Femur (tissue), 1 donor: Measurements from ENCODE around the gene RNLS.
A peak's percentile ranks its signal among the peaks of the same experiment; 100 is the strongest.

Experiments
- DNase-seq: peaks from one replicate; pipeline ENCODE4 v3.0.0-alpha.2; 2017

RNLS gene

DNA sequence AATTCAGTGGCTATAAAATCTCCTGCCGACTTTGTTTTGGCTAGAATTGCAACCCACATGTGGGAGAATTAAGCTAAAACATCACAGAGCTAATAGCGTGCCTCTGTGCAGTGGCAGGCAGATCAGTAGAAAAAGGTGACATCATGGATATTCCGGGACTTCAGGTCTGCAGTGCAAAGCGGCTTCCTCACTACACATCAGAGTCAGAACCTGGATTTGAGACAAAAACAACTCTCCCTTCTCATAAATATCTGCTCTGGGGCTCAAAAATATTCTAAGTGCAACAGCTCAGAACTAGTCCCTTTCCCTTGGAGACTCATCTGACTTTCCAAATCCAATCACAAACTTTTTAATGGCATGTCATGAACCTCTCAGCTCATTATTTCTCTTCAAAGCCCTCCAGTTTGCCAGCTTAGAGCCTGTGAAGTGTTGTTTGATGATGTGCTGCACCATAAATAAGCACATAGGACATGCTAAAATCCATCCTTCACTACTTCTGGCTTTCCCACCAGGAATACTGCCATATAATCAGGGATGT lies 337.1 kb downstream of the RNLS start:
- DNase-seq = peak; percentile 48

DNA sequence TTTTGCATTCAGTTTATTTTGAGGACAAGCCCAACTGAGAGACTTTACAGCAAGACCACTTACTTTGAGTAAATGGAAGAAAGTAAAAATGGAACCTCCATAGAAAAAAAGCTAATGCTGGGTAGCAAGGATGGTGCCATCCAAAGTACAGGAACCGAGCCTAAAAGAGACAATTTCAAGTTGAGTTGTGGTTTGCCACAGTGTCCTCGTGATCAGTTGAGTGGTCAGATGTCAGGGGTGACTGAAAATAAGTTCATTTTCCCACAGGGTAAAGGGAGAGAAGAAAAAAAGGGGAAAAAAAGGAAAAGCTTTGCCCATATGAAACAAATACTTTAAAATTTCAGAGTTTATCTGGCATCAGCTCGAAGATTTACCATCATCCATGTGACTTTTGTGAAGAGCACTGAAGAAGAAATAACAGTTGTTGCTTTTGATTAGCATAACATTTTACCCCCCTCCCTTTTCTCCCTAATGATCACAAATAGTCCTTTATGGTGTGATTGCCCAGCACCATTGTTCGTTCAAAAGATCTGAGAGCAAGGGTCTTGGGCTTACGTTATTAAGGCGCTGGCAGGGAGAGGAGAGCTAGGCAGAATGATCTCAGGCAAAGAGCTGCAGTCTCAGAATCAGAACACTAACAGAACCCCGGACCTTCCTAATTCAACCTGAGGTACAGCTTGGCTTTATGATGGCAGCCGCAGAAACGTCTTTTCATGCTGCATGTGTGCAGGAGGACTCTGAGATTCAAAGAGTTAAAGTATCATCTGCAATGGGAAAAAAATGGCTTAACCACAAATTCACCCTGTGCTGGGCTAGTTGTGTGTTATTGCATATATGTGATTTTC lies 338.1 kb downstream of the RNLS start:
- DNase-seq = no peak

DNA sequence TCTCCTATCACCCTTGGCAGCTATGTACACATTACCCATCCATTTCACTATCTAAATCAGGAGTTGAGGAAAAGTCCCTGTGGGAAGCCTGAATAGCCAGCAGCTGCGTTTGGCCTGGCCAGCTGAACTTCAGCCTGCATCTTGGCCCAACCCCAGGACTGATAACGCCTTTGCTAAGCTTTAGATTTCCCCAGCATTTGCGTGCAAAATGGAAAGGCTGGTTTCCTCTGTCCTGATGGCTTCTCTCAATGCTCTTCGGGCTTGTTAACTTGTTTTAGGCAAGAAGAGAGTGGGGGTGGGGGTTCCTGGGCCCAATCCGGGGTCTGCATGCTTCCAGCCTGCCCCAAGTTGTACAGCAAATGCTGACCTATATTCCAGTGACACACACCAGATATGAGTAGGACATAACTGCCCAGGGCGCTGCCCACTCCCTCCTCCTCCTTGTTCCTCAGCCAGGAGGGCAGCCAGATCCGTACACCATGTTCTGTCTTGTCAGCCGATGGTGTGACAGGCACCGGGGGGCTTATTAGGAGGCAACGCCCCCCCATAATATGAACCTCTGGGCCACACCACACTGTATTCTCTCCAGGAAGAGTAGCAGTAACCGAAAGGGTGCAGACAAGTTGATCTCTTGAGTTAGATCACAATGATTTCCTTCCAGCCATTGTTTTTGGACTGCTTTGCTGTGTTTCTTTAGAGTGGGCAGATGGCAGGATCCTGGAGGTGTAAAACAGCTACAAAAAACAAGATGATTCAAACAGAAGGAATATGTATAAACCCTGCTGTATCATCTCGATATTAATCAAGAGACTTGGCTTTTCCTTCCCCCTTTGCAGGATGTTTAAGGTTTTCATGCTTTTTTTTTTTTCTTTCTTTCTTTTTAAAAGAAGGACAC lies 339.0 kb downstream of the RNLS start:
- peak; percentile 79 for DNase-seq

DNA sequence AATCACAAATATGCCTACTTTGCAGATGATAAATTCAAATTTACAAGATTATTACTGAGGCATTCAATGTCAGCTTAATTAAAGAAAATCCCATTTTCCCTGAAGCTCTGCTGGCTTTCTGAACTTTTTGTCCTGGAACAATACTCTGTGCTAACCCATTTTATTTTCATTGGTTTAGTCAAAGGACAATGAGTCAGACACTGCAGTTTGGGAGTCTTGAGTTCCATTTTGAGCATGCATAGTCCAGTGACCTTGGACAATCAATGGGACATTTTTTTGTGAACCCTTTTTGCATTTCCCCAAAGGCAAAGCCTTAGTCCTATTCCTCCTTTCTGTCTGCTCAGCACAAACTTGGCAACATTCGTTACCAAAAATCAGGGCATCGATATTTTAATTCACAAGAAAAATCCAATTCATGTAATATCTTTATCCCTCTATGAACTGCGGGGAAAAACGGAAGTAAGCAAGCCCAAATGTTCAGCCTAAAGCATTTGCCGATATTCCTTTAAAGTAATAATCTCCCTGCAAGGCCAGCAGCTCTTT lies 339.8 kb downstream of the RNLS start:
- DNase-seq = no peak

DNA sequence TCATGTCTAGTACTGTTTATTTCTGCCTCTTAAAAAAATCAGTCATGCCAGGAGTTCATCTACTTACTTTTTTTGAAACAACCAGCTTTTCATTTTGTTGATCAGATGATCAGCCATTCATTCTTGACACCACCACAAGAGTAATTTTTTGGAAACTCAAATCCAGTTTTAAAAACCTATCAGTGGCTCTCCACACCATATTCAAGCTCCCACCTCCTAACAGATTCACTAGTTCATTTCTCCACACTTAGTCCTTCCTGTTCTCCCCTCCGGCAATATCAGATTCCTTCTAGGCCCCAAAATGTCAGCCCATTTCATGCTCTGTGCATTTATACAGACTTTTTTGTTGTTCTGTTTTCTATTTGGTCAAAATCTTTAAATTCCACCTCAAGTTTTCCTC lies 341.6 kb downstream of the RNLS start:
- no peak for DNase-seq

DNA sequence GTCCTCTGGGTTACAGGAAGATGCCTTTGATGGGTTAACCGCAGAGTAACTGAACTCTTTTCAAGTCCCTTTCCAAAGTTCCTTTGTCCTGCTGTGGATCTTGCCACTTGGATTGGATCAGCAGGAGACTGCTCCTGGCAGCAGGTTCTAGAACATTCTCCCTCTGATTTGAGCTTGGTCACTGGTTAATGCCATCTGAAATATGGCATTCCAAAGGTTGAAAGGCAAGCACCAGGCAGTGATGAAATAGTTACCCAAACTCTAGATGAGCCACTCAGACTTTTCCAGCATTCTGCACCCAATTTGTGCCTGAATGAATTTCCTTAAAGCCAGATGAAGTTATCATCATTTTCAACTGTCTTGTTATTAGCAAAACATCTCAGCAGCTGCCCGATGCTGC lies 343.9 kb downstream of the RNLS start:
- DNase-seq = no peak

DNA sequence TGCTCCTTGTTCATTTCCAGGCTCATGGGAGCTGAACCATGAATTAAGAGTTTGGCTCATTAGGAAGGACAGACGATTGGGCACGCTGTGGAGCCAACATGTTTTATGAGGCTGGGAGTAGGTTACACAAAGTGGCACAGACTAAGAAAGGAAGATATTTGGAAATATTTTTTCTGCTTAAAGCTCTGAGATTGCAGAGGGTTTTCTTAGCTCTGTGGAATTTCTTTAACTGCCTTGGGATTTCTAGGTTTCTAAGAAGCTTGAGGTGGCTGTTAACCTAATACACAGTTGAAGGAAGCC lies 344.6 kb downstream of the RNLS start:
- no peak for DNase-seq

DNA sequence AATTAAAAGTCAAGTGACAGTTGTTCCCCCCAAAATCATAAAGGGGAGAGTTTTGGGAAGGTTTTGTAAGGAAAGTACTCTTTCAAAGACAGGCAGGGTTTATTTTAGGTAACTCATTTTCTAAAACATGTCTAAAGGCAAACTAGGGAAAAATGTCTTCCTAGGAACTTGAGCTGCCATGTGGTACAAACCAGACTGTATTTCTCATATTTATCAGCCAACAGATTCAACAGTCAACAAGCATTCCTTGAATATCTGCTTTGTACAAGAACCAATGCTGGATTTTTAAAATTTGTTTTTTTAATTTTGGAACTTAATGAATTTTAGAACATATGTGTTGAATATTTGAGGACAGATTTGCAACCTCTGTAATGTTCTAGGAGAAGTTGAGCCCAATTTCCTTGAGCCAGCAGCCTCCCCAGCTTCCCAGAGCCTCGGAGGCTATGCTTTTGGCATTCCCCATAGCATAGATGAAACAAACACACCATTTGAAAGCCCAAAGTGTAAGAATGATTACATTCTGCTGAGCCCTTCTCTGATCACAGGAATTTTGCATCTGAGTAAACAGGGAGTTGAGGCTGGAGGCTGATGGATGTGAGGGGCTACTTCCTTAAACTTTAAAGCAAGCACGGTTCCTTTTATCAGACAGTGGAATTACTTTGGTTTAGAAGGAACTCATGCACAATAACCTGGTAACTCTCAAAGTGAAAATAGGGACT lies 345.1 kb downstream of the RNLS start:
- DNase-seq = no peak

DNA sequence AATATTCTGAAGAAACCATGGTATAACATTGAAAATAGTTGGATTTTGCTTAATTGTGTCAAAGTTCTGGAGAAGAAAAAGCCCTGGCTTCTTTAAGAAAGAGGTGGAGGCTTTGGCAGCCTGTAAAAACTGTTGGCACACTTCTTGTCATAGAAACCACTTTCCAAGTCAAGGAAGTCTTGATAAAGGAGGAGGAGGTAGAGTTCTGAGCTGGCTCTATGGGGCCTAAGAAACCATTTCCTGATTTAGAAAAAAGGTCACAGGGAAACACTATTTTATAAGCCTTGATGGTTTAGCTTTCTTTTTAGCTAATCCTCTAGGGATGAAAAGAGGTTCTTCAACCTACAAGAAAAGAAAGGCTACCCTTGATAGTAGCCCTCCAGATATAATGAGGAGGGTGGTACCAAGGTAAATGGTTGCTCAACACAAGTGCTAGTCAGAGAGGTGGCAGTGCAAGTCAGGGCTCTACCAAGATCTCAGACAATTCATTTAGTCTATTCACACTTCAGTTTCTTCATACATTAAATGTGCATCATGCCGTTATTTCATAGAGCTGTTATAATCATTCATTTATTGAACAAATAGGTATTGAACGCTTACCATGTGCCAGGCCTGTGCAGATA lies 346.9 kb downstream of the RNLS start:
- no peak for DNase-seq

DNA sequence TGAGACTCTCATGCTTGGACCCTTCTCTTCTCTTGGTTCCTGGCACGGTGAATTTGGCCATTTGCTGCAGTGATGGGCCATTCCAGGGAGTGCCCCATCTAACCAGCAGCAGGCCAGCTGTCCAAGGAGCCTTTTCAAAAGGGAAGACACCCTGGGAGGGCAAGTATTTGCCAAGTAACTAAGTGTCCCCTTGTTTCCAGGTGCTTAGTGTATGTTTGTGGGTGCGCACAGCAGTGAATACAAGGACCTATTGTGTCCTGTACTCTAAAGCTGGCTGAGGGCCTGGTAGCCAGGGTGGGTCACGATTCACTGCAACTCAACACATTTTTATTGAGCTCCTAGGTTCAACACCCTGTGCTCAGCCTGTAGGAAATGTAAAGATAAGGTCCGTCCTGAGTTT lies 348.8 kb downstream of the RNLS start:
- DNase-seq = no peak

DNA sequence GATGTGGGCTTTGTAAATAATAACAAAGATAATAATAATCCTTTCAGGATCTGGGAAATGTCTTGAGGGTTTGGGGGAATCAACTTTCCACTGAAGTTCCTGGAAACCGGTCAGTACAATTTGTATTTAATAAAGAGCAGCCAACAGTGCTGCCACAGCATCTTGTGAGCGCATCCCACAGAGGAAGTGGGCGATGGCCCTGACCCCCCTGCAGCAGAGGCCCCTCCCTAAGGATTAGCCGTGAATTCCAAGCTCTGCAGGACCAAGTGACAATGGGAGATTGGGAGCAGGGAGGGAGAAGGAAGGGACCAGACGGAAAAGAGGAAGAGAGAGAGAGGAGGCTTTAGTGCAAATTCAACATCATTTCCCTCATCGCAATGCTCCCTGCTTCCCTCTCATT lies 349.2 kb downstream of the RNLS start:
- no peak for DNase-seq

DNA sequence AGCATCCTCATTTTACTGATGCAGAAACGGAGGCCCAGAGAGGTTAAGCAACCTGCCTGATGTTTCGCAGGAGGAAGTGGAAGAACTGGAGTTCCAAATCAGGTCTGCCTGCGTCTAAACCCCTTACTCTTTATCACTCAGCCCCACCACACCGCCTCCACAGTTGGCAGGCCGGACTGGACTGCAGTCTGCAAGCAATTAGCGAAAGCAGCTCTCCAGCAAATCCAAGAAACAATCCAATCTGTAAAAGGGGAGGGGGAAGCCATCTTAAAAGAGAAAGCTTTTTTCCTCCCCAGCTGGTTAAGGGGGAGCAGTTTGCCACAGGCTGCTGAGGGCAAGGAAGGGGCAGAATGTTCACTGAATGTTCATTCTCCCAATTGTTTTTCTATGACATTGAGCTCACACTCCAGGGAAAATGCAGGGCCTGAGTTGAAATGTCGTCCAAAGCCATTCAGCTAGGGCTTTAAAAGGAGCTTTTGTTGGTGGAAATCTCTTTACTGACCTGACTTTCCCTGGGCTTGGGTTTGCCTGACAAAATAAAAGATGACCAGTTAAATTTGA lies 350.1 kb downstream of the RNLS start:
- DNase-seq = no peak

DNA sequence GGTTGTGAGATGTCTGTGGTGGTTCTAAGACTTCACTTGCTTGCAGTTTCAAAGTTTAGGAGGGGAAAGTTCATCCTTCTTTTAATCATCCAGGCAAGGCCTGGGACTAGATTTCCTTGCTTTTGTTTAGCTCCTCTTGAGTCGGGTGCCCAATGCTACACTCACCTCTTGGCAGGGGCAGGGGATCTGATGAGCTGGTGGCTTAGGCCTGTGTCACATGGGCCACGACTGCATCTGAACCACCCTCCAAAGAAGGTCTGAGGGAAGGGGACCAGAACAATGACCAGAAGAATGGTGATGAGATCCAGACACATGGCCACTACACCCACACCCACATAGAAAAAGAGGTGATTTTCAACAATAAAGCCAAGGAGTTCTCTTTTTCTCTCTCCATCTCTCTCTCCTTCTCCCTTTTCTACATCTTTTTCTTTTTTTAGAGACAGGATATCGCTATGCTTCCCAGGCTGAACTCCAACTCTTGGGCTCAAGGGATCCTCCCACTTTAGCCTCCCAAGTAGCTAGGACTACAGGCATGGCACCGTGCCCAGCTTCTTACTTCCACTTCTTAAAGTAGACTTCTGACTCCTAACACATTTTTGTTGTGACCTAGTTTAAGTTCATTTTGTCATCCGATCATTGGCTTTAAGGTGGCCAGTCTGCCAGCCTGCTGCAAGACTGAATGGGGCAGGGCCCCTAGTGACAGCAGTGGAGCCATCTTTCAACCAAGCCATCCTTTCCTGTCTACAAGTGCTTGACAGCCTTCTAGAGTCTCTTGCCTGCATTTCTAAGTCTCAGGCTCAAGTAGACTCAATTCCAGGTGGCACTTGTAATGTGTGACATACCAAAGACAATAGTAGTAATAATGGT lies 350.9 kb downstream of the RNLS start:
- DNase-seq = peak; percentile 79

DNA sequence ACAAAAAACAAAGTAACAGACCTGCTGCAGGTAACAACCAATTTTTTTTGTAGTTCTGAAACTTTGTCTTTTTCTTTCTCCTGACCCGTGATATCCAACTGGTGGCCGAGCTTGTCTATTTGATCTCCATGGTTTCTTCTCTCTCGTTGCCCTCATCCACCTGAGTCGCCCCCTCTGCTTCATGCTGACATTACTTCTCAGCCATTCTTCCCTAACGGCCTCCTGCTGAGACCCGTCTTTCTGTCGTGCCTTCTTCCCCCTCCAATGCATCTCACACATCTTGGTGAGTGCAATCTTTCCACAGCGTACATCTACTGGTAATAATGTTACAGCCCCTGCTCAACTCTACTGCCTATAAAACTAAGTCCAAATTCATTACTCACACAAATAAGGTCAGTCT lies 352.9 kb downstream of the RNLS start:
- no peak for DNase-seq

DNA sequence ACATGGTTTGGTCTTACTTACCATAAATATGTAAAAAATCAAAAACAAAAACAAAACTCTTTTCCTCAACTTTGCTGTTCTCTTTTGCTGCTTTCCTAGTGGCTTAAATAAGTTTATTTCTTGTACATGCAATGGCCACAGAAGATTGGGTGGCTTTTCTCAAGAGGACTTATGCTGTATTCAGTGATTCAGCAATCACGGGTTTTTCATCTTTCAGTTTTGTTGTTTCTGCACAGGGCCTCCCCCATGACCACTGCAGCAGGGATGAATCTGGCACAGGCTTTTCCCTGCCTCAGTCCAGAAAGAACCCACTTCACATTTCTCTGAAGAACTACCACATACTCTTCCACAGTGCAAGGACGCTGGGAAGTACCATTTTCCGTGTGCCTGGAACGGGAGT lies 355.0 kb downstream of the RNLS start:
- no peak for DNase-seq

DNA sequence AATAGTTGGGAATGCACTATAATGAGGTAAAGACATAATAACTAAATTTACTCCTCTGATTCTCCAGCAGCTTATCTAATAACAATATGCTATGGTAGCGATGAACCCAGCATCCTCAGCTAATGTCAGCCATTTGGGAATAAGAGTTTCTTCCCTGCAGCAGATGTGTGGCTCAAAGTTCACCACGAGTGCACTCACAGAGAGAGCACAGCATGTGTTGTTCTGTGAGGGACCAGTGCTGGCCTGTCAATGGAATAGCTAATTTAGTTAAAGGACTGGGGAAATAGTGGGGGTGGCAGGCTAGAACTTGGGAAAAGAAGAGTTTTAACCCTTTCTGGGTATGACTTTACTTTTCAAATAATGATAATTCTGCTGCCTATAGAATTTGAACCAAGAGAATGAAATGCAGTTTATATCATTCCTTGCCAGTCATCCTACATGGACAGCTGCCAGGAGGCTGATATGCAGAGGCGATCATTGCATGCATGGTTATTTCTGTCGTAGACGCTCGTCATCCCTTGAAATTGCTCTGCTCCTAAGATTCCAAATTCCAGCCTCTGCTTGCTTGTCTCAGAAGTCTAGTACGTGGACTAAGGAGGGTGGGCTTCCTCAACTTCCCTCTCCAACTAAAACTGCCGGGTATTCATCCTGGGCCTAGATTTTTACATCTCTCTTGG lies 355.6 kb downstream of the RNLS start:
- DNase-seq = peak; percentile 56

DNA sequence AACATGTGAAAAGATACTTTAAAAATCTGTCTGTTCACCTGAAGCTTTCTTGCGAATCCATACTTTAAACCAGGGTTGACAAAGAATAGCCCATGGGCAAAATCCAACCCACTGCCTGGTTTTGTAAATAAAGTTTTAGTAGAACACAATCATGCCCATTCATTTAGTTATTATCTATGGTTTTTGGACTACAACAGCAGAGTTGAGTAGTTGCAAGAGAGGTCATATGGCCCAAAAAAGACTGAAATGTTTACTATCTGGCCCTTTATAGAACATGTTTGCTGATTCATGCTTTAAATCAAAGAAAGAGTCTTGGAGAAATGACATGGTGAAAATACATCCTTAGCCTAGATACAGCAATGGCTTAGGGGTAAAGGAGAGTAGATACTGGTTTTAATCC lies 356.2 kb downstream of the RNLS start:
- no peak for DNase-seq

DNA sequence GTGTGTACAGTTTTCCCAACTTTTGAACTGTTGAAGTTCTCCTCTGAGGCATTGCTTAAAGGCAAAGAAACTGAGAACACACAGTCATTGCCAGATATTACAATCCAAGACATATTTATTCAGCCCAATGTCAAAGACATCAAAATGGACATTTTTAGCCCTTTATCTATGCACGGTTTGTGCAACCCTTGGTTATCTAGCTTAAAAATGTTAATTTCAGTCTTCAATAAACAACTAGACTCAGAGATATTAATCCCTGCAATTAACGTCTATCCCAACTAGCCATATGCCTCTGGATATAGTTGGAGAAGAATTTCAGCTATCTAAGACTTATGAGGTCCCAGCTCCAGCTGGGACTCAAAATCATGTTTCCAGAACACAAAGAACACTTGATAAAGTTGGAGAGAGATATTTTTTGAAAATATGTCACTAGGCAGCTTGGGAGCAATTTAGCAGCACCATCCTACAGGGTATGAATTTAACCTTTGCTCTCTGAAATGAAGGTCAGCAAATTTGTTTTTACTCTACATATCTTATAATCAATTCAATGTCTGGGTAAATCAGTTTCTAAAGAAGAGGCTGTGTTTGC lies 357.0 kb downstream of the RNLS start:
- DNase-seq = no peak
